ENCODE results near the gene ZNF136. TPM values are rescaled to one million over a fixed set of nuclear protein-coding genes. Genes with fewer than 3 reads are reported as not detected.

Gene ZNF136
- total and polyA plus RNA-seq, 10 of the 15 experiments (the other 5 are each of a cell fraction or from before 2014, with no cell fraction given), result 2.8 to 7.8 (median 6.7) TPM

DNA sequence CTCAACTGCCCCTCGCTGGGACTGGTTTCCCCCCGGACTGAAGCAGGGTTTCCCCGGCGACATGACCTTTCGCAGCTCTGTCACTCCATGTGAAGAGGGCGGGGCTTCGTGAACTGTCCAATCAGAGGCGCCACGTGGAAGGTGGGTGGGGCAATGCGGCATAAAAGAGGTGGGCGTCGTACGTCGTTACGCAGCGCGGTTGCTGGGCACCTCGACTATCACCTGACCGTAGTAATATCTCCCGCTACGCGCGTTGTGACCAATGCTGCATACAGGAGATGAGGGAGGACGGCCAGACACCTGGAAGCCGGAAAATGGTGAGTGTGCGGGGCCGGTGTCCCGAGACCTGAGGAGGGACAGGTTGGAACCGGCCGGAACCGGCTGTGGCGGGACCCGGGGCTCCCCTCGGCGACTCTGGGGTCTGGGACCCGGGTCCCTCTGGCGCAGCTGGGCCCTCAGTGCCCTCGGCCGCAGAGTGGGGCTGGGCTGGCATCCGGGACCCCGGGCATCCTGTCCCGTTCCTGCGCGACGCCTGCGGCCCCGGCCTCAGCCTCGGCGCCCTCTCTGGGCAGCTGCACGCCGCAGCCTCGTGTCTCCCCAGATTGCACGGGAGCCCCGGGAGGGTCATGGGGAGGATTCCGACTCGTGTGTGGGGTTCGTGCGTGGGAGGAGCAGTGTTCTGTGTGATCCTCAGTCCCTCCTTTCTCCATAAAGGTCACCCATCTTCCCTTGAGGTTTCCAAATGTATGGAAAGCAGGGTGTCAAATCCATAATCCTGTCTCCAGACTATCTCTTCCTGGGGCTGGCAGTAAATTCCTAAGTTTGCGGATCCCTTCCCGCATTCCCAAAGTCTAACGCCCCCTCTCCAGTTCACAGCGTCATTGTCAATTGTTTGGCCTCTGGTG lies 32.2 kb downstream of the ZNF136 start (continued):
- TF ChIP-seq POU2F2 (IDR thresholded peaks at IDR 0.05; ENCODE audit: borderline replicate concordance, low read depth, low read length), result no peak
- TF ChIP-seq, protein P1, sequence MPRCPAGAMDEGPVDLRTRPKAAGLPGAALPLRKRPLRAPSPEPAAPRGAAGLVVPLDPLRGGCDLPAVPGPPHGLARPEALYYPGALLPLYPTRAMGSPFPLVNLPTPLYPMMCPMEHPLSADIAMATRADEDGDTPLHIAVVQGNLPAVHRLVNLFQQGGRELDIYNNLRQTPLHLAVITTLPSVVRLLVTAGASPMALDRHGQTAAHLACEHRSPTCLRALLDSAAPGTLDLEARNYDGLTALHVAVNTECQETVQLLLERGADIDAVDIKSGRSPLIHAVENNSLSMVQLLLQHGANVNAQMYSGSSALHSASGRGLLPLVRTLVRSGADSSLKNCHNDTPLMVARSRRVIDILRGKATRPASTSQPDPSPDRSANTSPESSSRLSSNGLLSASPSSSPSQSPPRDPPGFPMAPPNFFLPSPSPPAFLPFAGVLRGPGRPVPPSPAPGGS (IDR thresholded peaks at IDR 0.05; ENCODE audit: borderline replicate concordance, insufficient read depth, low read depth, low read length, poor library complexity, severe bottlenecking), result no peak
- TF ChIP-seq CEBPB (IDR thresholded peaks at IDR 0.05; ENCODE audit: borderline replicate concordance in 1 of 2, low read depth in 2 of 2, low read length in 2 of 2), result no peak
- TF ChIP-seq, protein P2, sequence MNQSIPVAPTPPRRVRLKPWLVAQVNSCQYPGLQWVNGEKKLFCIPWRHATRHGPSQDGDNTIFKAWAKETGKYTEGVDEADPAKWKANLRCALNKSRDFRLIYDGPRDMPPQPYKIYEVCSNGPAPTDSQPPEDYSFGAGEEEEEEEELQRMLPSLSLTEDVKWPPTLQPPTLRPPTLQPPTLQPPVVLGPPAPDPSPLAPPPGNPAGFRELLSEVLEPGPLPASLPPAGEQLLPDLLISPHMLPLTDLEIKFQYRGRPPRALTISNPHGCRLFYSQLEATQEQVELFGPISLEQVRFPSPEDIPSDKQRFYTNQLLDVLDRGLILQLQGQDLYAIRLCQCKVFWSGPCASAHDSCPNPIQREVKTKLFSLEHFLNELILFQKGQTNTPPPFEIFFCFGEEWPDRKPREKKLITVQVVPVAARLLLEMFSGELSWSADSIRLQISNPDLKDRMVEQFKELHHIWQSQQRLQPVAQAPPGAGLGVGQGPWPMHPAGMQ (IDR thresholded peaks at IDR 0.05; ENCODE audit: borderline replicate concordance), result no peak
- TF ChIP-seq, protein P3, sequence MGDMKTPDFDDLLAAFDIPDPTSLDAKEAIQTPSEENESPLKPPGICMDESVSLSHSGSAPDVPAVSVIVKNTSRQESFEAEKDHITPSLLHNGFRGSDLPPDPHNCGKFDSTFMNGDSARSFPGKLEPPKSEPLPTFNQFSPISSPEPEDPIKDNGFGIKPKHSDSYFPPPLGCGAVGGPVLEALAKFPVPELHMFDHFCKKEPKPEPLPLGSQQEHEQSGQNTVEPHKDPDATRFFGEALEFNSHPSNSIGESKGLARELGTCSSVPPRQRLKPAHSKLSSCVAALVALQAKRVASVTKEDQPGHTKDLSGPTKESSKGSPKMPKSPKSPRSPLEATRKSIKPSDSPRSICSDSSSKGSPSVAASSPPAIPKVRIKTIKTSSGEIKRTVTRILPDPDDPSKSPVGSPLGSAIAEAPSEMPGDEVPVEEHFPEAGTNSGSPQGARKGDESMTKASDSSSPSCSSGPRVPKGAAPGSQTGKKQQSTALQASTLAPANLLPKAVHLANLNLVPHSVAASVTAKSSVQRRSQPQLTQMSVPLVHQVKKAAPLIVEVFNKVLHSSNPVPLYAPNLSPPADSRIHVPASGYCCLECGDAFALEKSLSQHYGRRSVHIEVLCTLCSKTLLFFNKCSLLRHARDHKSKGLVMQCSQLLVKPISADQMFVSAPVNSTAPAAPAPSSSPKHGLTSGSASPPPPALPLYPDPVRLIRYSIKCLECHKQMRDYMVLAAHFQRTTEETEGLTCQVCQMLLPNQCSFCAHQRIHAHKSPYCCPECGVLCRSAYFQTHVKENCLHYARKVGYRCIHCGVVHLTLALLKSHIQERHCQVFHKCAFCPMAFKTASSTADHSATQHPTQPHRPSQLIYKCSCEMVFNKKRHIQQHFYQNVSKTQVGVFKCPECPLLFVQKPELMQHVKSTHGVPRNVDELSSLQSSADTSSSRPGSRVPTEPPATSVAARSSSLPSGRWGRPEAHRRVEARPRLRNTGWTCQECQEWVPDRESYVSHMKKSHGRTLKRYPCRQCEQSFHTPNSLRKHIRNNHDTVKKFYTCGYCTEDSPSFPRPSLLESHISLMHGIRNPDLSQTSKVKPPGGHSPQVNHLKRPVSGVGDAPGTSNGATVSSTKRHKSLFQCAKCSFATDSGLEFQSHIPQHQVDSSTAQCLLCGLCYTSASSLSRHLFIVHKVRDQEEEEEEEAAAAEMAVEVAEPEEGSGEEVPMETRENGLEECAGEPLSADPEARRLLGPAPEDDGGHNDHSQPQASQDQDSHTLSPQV (IDR thresholded peaks at IDR 0.05), result no peak
- TF ChIP-seq, protein P4, sequence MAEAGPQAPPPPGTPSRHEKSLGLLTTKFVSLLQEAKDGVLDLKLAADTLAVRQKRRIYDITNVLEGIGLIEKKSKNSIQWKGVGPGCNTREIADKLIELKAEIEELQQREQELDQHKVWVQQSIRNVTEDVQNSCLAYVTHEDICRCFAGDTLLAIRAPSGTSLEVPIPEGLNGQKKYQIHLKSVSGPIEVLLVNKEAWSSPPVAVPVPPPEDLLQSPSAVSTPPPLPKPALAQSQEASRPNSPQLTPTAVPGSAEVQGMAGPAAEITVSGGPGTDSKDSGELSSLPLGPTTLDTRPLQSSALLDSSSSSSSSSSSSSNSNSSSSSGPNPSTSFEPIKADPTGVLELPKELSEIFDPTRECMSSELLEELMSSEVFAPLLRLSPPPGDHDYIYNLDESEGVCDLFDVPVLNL (IDR thresholded peaks at IDR 0.05; ENCODE audit: low read depth, low read length), result no peak
